Heart right ventricle (tissue), 16 donors: ENCODE measurements around the gene PRTN3. TPM values are rescaled to one million over a fixed set of nuclear protein-coding genes. Genes with fewer than 3 reads are reported as not detected.
A peak's percentile ranks its signal among the peaks of the same experiment; 100 is the strongest.

Experiments
- ATAC-seq, 8 donors: fragments of 200-7000 bp; cut with Tn5 transposase; one replicate each; pipeline ENCODE4 v1.9.1; 2020; ENCODE audit warnings: mild to moderate bottlenecking in 8 of 8, moderate library complexity in 8 of 8, moderate number of reproducible peaks in 1 of 8
- DNase-seq, 2 donors: peaks; one replicate each; pipeline ENCODE4 v3.0.0-alpha.2; 2020
- H3K27ac ChIP-seq, 10 donors: fragments of 200-600 bp; sonication (generic) in 2 of 10; one replicate each; pipeline versions ENCODE4 v1.5.0 to v1.8.0; 2020 to 2022; ENCODE audit warnings: mild to moderate bottlenecking in 3 of 10
- H3K27me3 ChIP-seq, 7 donors: fragments of 200-600 bp; one replicate each; pipeline ENCODE4 v1.8.0; 2021 to 2022; ENCODE audit warnings: mild to moderate bottlenecking in 2 of 7
- H3K36me3 ChIP-seq, 9 donors: fragments of 200-600 bp; sonication (generic) in 1 of 9; one replicate each; pipeline versions ENCODE4 v1.5.0 to v1.8.0; 2020 to 2022; ENCODE audit warnings: mild to moderate bottlenecking in 2 of 9
- H3K4me1 ChIP-seq, 9 donors: fragments of 200-600 bp; sonication (generic) in 1 of 9; one replicate each; pipeline versions ENCODE4 v1.5.0 to v1.8.0; 2020 to 2022; ENCODE audit warnings: mild to moderate bottlenecking in 4 of 9
- H3K4me3 ChIP-seq, 10 donors: fragments of 200-600 bp; sonication (generic) in 2 of 10; one replicate each; pipeline versions ENCODE4 v1.5.0 to v1.8.0; 2020 to 2022; ENCODE audit warnings: mild to moderate bottlenecking in 7 of 10, moderate library complexity in 2 of 10
- H3K9me3 ChIP-seq, 11 donors: fragments of 200-600 bp in 10 of 11; sonication (generic) in 2 of 11; one replicate each; pipeline versions ENCODE4 v1.5.0 to v1.8.0; 2013 to 2022; ENCODE audit warnings: mild to moderate bottlenecking in 2 of 11, control low read depth in 1 of 11, moderate library complexity in 1 of 11
- WGBS, 2 donors: extraction: QIAGEN DNeasy Blood & Tissue Kit; methylation state at CpG; one replicate each; pipeline ENCODE4 v1.1.7; 2013; ENCODE audit warnings: inconsistent platforms in 1 of 2; 5-methylcytosine and 5-hydroxymethylcytosine counted together
- intact Hi-C, 10 donors: fragments of 100-400 bp; cut with DNase I; formaldehyde crosslinking; loops; one replicate each; pipeline versions ENCODE4 v1.11.1 to v1.14.2; 2022
- polyA plus RNA-seq, 2 donors: library from polyadenylated mRNA; stranded (reverse); fragments of 200-250 nt; gene quantifications; one replicate each; pipeline ENCODE4 v1.2.3, GENCODE V29; 2013
- total RNA-seq, 10 donors: library from RNA; stranded (reverse); fragmentation: NEBNext Ultra II Directional in 3 of 10; extraction: Animal tissue kit (Norgen Biotek cat#: 25700) in 3 of 10; gene quantifications; one replicate each; pipeline versions ENCODE4 v1.2.1 to v1.2.4, GENCODE V29; 2021 to 2023
- TF ChIP-seq, protein P1 (sequence below), 9 donors: fragments of 200-600 bp; sonication (generic) in 2 of 9; IDR thresholded peaks; one replicate each; pipeline versions ENCODE4 v1.5.0 to v1.8.0; 2021 to 2022; ENCODE audit warnings: antibody characterized with exemption in 9 of 9, mild to moderate bottlenecking in 5 of 9, moderate library complexity in 1 of 9
- donor health status: Arrhythmogenic right ventricular cardiomyopathy.
- donor health status: ischemic (EF 13 %, LVEDD 7.1; RV severe dilation, severe dysfunction).
- donor health status: healthy with polysubstance abuse.
- donor health status: DM: no; HTN: yes; CAD: no.
- donor health status: DM: no; HTN: no; CAD: no.
- donor health status: ischemic (EF 25% LVEDD 6.9; RV normal size, moderate dysfunction).
- donor health status: ischemic (EF 25% LVEDD 5.7; RV mildly dilated, moderate dysfunction).
- donor health status: healthy.
- donor health status: DM: yes; HTN: yes; CAD: no.
- donor health status: Ischemic cardiomyopathy.
- donor health status: ischemic (EF 35%, LVEDD 5.7; RV mildly dilated, moderate dysfunction).
- donor health status: nonischemic (EF 11% LVEDD 7.7; RV severe dilation, severe dysfunction).
- donor health status: DM: yes; HTN: yes; CAD: no.
- donor health status: PGD.
- donor health status: ischemic (EF 29% LVEDD 5.4; RV normal size, mild dysfunction).
- donor health status: nonischemic (EF 23%, LVEDD 6.1; RV moderate dilation, normal function).

Gene PRTN3
- total and polyA plus RNA-seq, 12 donors = 0.12 TPM; not detected in 11

GRCh38 chr19:811506-812048, 29.2 kb upstream of the PRTN3 start:
- WGBS, 2 donors = 95 to 97% methylated on average over 20 of the region's 20 CpGs

GRCh38 chr19:812049-812746, 28.6 kb upstream of the PRTN3 start:
- no peak for DNase-seq

More at GRCh38 chr19:811506-812048, 29.2 kb upstream of the PRTN3 start:
- H3K27ac ChIP-seq = no peak overlapping the region
- TF ChIP-seq, protein P1, sequence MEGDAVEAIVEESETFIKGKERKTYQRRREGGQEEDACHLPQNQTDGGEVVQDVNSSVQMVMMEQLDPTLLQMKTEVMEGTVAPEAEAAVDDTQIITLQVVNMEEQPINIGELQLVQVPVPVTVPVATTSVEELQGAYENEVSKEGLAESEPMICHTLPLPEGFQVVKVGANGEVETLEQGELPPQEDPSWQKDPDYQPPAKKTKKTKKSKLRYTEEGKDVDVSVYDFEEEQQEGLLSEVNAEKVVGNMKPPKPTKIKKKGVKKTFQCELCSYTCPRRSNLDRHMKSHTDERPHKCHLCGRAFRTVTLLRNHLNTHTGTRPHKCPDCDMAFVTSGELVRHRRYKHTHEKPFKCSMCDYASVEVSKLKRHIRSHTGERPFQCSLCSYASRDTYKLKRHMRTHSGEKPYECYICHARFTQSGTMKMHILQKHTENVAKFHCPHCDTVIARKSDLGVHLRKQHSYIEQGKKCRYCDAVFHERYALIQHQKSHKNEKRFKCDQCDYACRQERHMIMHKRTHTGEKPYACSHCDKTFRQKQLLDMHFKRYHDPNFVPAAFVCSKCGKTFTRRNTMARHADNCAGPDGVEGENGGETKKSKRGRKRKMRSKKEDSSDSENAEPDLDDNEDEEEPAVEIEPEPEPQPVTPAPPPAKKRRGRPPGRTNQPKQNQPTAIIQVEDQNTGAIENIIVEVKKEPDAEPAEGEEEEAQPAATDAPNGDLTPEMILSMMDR (IDR thresholded peaks at IDR 0.05) = no peak
- intact Hi-C loops = no loop called here
- H3K27me3 ChIP-seq = no peaks in the 10 kb centered on the region
- H3K36me3 ChIP-seq = peaks cover 13 to 67% (median 56%) of the 10 kb centered on the region in 9 donors
- ATAC-seq = no peak
- peaks cover 0 to 7% (median 0%) of the 10 kb centered on the region in 9 donors for H3K4me1 ChIP-seq
- H3K4me3 ChIP-seq = no peak overlapping the region
- no peaks in the 10 kb centered on the region for H3K9me3 ChIP-seq
- DNase-seq = no peak

DNA sequence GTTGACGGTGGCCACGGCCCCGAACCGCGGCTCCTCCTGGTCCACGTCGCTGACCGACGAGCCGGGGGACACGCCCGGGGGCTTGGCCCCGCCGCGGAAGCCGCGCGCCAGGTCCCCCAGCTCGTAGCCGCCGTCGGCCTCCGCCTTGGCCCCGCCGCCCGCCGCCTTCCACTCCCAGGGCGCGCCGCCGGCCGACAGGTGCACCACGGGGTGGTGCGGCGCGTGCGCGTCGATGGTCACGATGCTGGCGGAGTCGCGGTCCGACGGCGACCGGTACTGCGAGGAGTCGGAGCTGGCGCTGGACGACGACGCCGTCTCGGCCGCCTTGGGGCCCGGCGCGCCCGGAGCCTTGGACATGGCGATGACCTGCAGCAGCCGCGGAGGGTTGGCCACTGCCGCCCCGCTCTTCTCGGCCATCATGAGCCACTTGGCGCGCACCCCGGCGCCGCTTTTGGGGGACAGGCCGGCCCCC, 28.0 kb upstream of the PRTN3 start:
- no peaks in the 10 kb centered on the region for H3K27me3 ChIP-seq
- no peaks in the 10 kb centered on the region for H3K4me1 ChIP-seq
- no peak for DNase-seq
- no peak overlapping the region for H3K27ac ChIP-seq
- H3K36me3 ChIP-seq = peaks cover 13 to 55% (median 44%) of the 10 kb centered on the region in 9 donors
- ATAC-seq = no peak
- no peaks in the 10 kb centered on the region for H3K9me3 ChIP-seq
- intact Hi-C loops = no loop called here
- 90 to 92% methylated on average over 59 to 72 of the region's 72 CpGs for whole genome bisulfite sequencing, 2 donors
- TF ChIP-seq, protein P1 (IDR thresholded peaks at IDR 0.05) = no peak
- no peak overlapping the region for H3K4me3 ChIP-seq

More at GRCh38 chr19:812049-812746, 28.6 kb upstream of the PRTN3 start:
- intact Hi-C loops = no loop called here
- H3K4me3 ChIP-seq = no peak overlapping the region
- H3K9me3 ChIP-seq = no peaks in the 10 kb centered on the region
- peak in 1 of 8 donors; percentile 1 for ATAC-seq
- peaks cover 13 to 60% (median 50%) of the 10 kb centered on the region in 9 donors for H3K36me3 ChIP-seq
- H3K27ac ChIP-seq = no peak overlapping the region
- peaks cover 0 to 1% (median 0%) of the 10 kb centered on the region in 9 donors for H3K4me1 ChIP-seq
- H3K27me3 ChIP-seq = no peaks in the 10 kb centered on the region
- 86 to 92% methylated on average over 39 to 80 of the region's 80 CpGs for WGBS, 2 donors
- TF ChIP-seq, protein P1 (IDR thresholded peaks at IDR 0.05) = no peak

GRCh38 chr19:813219-814151, 27.3 kb upstream of the PRTN3 start:
- no peaks in the 10 kb centered on the region for H3K9me3 ChIP-seq
- no peaks in the 10 kb centered on the region for H3K4me1 ChIP-seq
- peak in 4 of 8 donors; percentile 16 to 25 (median 21) for ATAC-seq
- no peaks in the 10 kb centered on the region for H3K27me3 ChIP-seq
- H3K4me3 ChIP-seq = no peak overlapping the region
- H3K27ac ChIP-seq = no peak overlapping the region
- intact Hi-C loops = no loop called here
- TF ChIP-seq, protein P1 (IDR thresholded peaks at IDR 0.05) = no peak
- 92 to 93% methylated on average over 67 to 87 of the region's 87 CpGs for WGBS, 2 donors
- peaks cover 12 to 48% (median 37%) of the 10 kb centered on the region in 9 donors for H3K36me3 ChIP-seq
- DNase-seq = no peak
